B cell (primary cell): ENCODE data around the gene SPTAN1.
"Not testable (repeated sequence)": the region's sequence is repeated elsewhere in the genome, so short reads cannot be mapped to it uniquely, and the experiment has no call there.

ENCODE experiments used
- CTCF ChIP-seq: fragments of 200-600 bp; IDR thresholded peaks from one replicate; pipeline ENCODE4 v1.8.0; 2022; ENCODE audit warnings: antibody characterized with exemption, mild to moderate bottlenecking
- EZH2 ChIP-seq: IDR thresholded peaks from 2 replicates; pipeline ENCODE4 v1.6.1; 2012; ENCODE audit warnings: borderline replicate concordance, low read depth, mild to moderate bottlenecking, moderate library complexity, low read length; ENCODE audit not compliant: insufficient read depth, poor library complexity, severe bottlenecking

GRCh38 chr9:128503415-128503825 lies 49.0 kb upstream of the SPTAN1 start:
- not testable (repeated sequence) for TF ChIP-seq CTCF, EZH2
